Keratinocyte (primary cell): ENCODE data around the gene JOSD2. TPM values are rescaled to one million over a fixed set of nuclear protein-coding genes. Genes with fewer than 3 reads are reported as not detected.
A peak's percentile ranks its signal among the peaks of the same experiment; 100 is the strongest.

ENCODE experiments used
- DNase-seq: peaks from one replicate; pipeline ENCODE4 v3.0.0-alpha.2; 2011; ENCODE audit warnings: low read depth, missing footprints, low spot score
- FAIRE-seq: peaks from 2 replicates; lab custom pipeline; 2011; peaks lifted over from hg19 to GRCh38; lab: Jason Lieb, UNC
- H2AFZ ChIP-seq: 2 replicates; pipeline ENCODE4 v1.6.0; 2012; ENCODE audit warnings: low read length, control low read depth, inconsistent platforms; ENCODE audit not compliant: control insufficient read depth
- H3K27ac ChIP-seq: 2 replicates; pipeline ENCODE4 v1.5.1; 2011; ENCODE audit warnings: low read length; ENCODE audit not compliant: control insufficient read depth, insufficient read depth
- H3K27me3 ChIP-seq: 3 replicates; pipeline ENCODE4 v1.6.0; 2011; ENCODE audit warnings: low read length; ENCODE audit not compliant: control insufficient read depth, insufficient read depth; ENCODE audit errors: extremely low read depth
- H3K36me3 ChIP-seq, 2 experiments: 2 replicates in 1 of 2; 3 replicates in 1 of 2; pipeline ENCODE4 v1.5.1; 2011; ENCODE audit warnings: low read length in 2 of 2, mild to moderate bottlenecking in 1 of 2; ENCODE audit not compliant: control insufficient read depth in 2 of 2, insufficient read depth in 2 of 2; ENCODE audit errors: extremely low read depth in 1 of 2
- H3K4me1 ChIP-seq: 3 replicates; pipeline ENCODE4 v1.5.1; 2011; ENCODE audit warnings: low read length; ENCODE audit not compliant: control insufficient read depth, insufficient read depth; ENCODE audit errors: extremely low read depth
- H3K4me2 ChIP-seq: 3 replicates; pipeline ENCODE4 v1.6.0; 2011; ENCODE audit warnings: low read depth, low read length; ENCODE audit not compliant: control insufficient read depth, insufficient read depth; ENCODE audit errors: extremely low read depth
- H3K4me3 ChIP-seq, 3 experiments: fragments of 200-600 bp in 1 of 3; sonication (generic) in 1 of 3; 2 replicates in 2 of 3; 3 replicates in 1 of 3; pipeline ENCODE4 v1.5.1; 2011 to 2016; ENCODE audit warnings: low read length in 3 of 3, mild to moderate bottlenecking in 3 of 3, control low read depth in 2 of 3, inconsistent platforms in 1 of 3, low read depth in 1 of 3, mixed read lengths in 1 of 3, mixed run types in 1 of 3, moderate library complexity in 1 of 3; ENCODE audit not compliant: control insufficient read depth in 2 of 3, insufficient read depth in 2 of 3; ENCODE audit errors: extremely low read depth in 1 of 3
- H3K79me2 ChIP-seq: 2 replicates; pipeline ENCODE4 v1.6.0; 2012; ENCODE audit warnings: low read length; ENCODE audit not compliant: control insufficient read depth, insufficient read depth
- H3K9ac ChIP-seq: 3 replicates; pipeline ENCODE4 v1.6.0; 2011; ENCODE audit warnings: low read length; ENCODE audit not compliant: control insufficient read depth, insufficient read depth; ENCODE audit errors: extremely low read depth
- H3K9me1 ChIP-seq: 3 replicates; pipeline ENCODE4 v1.6.0; 2011; ENCODE audit warnings: low read length; ENCODE audit not compliant: control insufficient read depth, insufficient read depth; ENCODE audit errors: extremely low read depth
- H3K9me3 ChIP-seq: 2 replicates; pipeline ENCODE4 v1.5.1; 2012; ENCODE audit warnings: low read depth, low read length; ENCODE audit not compliant: control insufficient read depth
- H4K20me1 ChIP-seq: 3 replicates; pipeline ENCODE4 v1.6.0; 2011; ENCODE audit warnings: low read length; ENCODE audit not compliant: control insufficient read depth, insufficient read depth; ENCODE audit errors: extremely low read depth
- CTCF ChIP-seq, 3 experiments: IDR thresholded peaks in 1 of 3; conservative IDR thresholded peaks in 1 of 3; optimal IDR thresholded peaks in 1 of 3; 2 replicates in 2 of 3; 3 replicates in 1 of 3; pipeline versions ENCODE3 to v1.5.1; 2011; ENCODE audit warnings: low read length in 3 of 3, mild to moderate bottlenecking in 3 of 3, moderate library complexity in 2 of 3, control low read depth in 1 of 3, inconsistent platforms in 1 of 3; ENCODE audit not compliant: insufficient read depth in 2 of 3; ENCODE audit errors: extremely low read depth in 1 of 3
- EZH2 ChIP-seq: IDR thresholded peaks from one replicate; pipeline ENCODE4 v1.6.1; 2012; ENCODE audit warnings: inconsistent platforms, mild to moderate bottlenecking, low read length, moderate library complexity
- dilution Hi-C: fragments of 300-500 bp; cut with MboI; formaldehyde crosslinking; loops from one replicate; pipeline ENCODE4 v1.7.0; 2020; ENCODE audit warnings: low sequenced_read_pairs; ENCODE audit not compliant: extremely low pct_ligation_motif_present
- polyA plus RNA-seq, 5 experiments: library from polyadenylated mRNA; depleted of rRNA in 3 of 5; stranded (reverse) in 3 of 5; stranded (forward) in 1 of 5; unstranded in 1 of 5; fragments of >200 nt; gene quantifications; 1 replicate in 1 of 5; 2 replicates in 3 of 5; 3 replicates in 1 of 5; pipeline versions ENCODE4 v1.2.1 to v1.2.3, GENCODE V29; 2011 to 2012; ENCODE audit warnings: missing spikeins in 2 of 5, low read depth in 1 of 5, low replicate concordance in 1 of 5

The JOSD2 gene
- polyA plus RNA-seq, 1 donor (not counting 4 experiments of a cell fraction or from before 2014, with no cell fraction given): 18.7 TPM

- FAIRE-seq (no peak), DNase-seq (peak; percentile 1)
- H3K9me1 ChIP-seq: no peaks in the 10 kb centered on the region
- H3K4me3 ChIP-seq: no peak overlapping the region
- no peaks in the 10 kb centered on the region for H3K79me2 ChIP-seq
- dilution Hi-C loops: no loop called here
- H3K36me3 ChIP-seq: no peaks in the 10 kb centered on the region
- no peak overlapping the region for H3K27ac ChIP-seq
- H3K9ac ChIP-seq: no peak overlapping the region
- H3K4me1 ChIP-seq: no peaks in the 10 kb centered on the region
- no peaks in the 10 kb centered on the region for H3K27me3 ChIP-seq
- no peaks in the 10 kb centered on the region for H4K20me1 ChIP-seq
- no peak overlapping the region for H2AFZ ChIP-seq
- no peak overlapping the region for H3K4me2 ChIP-seq
- no peaks in the 10 kb centered on the region for H3K9me3 ChIP-seq
- TF ChIP-seq EZH2 (no peak), CTCF (optimal IDR thresholded peaks at IDR 0.05 in 1 of 3, IDR thresholded peaks at IDR 0.05 in 1 of 3, conservative IDR thresholded peaks at IDR 0.05 in 1 of 3; ENCODE audit: extremely low read depth in 1 of 3, insufficient read depth in 2 of 3, low read length in 3 of 3) (peak; percentile 76 to 97 (median 94))
Observed at GRCh38 chr19:50537769-50538230, 26.8 kb upstream of the JOSD2 start.

- no peak for DNase-seq
- dilution Hi-C loops: no loop called here
- no peak overlapping the region for H3K9ac ChIP-seq
- no peaks in the 10 kb centered on the region for H3K36me3 ChIP-seq
- H4K20me1 ChIP-seq: no peaks in the 10 kb centered on the region
- no peaks in the 10 kb centered on the region for H3K27me3 ChIP-seq
- no peak overlapping the region for H3K4me2 ChIP-seq
- no peak overlapping the region for H3K4me3 ChIP-seq
- no peak for TF ChIP-seq CTCF (optimal IDR thresholded peaks at IDR 0.05 in 1 of 3, IDR thresholded peaks at IDR 0.05 in 1 of 3, conservative IDR thresholded peaks at IDR 0.05 in 1 of 3; ENCODE audit: extremely low read depth in 1 of 3, insufficient read depth in 2 of 3, low read length in 3 of 3)
- TF ChIP-seq EZH2: no peak
- H3K79me2 ChIP-seq: no peaks in the 10 kb centered on the region
- no peak for FAIRE-seq
- no peaks in the 10 kb centered on the region for H3K9me3 ChIP-seq
- no peaks in the 10 kb centered on the region for H3K4me1 ChIP-seq
- H2AFZ ChIP-seq: no peak overlapping the region
- no peak overlapping the region for H3K27ac ChIP-seq
- H3K9me1 ChIP-seq: no peaks in the 10 kb centered on the region
Observed at GRCh38 chr19:50537306-50537685, 26.3 kb upstream of the JOSD2 start.
